Testis (tissue), 3 donors: ENCODE measurements around the gene SMOC1. TPM values are rescaled to one million over a fixed set of nuclear protein-coding genes. Genes with fewer than 3 reads are reported as not detected.

ENCODE experiments used
- DNase-seq: peaks from one replicate; pipeline ENCODE4 v3.0.0-alpha.2; 2019
- H3K27ac ChIP-seq, 2 donors: fragments of 200-600 bp; sonication (generic); one replicate each; pipeline ENCODE4 v1.5.1; 2019
- H3K27me3 ChIP-seq: fragments of 200-600 bp; sonication (generic); one replicate; pipeline ENCODE4 v1.5.1; 2019
- H3K36me3 ChIP-seq: fragments of 200-600 bp; sonication (generic); one replicate; pipeline ENCODE4 v1.5.1; 2017; ENCODE audit warnings: low read depth; ENCODE audit errors: missing control alignments
- H3K4me1 ChIP-seq: fragments of 200-600 bp; sonication (generic); one replicate; pipeline ENCODE4 v1.5.1; 2019
- H3K4me3 ChIP-seq, 2 donors: fragments of 200-600 bp; sonication (generic); one replicate each; pipeline ENCODE4 v1.5.1; 2017 to 2019
- H3K9me3 ChIP-seq: fragments of 200-600 bp; sonication (generic); one replicate; pipeline ENCODE4 v1.5.1; 2017
- CTCF ChIP-seq, 3 experiments: fragments of 450-650 bp in 2 of 3; fragments of 200-600 bp in 1 of 3; sonication (generic) in 1 of 3; IDR thresholded peaks; one replicate each; pipeline ENCODE4 v1.5.1; 2016 to 2019; ENCODE audit warnings: antibody characterized with exemption in 3 of 3, mild to moderate bottlenecking in 2 of 3, moderate library complexity in 1 of 3
- POLR2A ChIP-seq: fragments of 450-650 bp; IDR thresholded peaks from one replicate; pipeline ENCODE4 v1.6.1; 2017; ENCODE audit warnings: antibody characterized with exemption, mild to moderate bottlenecking, moderate library complexity
- WGBS, 2 donors: methylation state at CpG; one replicate each; pipeline ENCODE4 v1.1.5; 2018; 5-methylcytosine and 5-hydroxymethylcytosine counted together
- intact Hi-C: fragments of 100-400 bp; cut with DNase I; formaldehyde crosslinking; loops from one replicate; pipeline ENCODE4 v1.15.1; 2023; ENCODE audit warnings: low total_unique reads
- polyA plus RNA-seq: library from polyadenylated mRNA; stranded (reverse); fragments of 350-450 nt; fragmentation: Illumina TruSeq; extraction: RNeasy Lipid Tissue Mini Kit (QIAGEN cat#74804); gene quantifications from one replicate; pipeline ENCODE4 v1.2.3, GENCODE V29; 2014; ENCODE audit warnings: low read depth, low replicate concordance; ENCODE audit not compliant: insufficient read depth
- total RNA-seq, 2 donors: library from RNA; depleted of rRNA; stranded (reverse); fragments of >200 nt; gene quantifications; one replicate each; pipeline ENCODE4 v1.2.3, GENCODE V29; 2016

Gene SMOC1
- total and polyA plus RNA-seq, 3 donors from 2014 or later = 88.2 to 248 (median 143) TPM

- H3K9me3 ChIP-seq = no peaks in the 10 kb centered on the region
- H3K36me3 ChIP-seq = no peaks in the 10 kb centered on the region
- TF ChIP-seq POLR2A (no peak), CTCF (IDR thresholded peaks at IDR 0.05) (no peak)
- intact Hi-C loops = no loop called here
- H3K27ac ChIP-seq = no peak overlapping the region
- 82 to 83% methylated on average over 4 of the region's 4 CpGs for WGBS, 2 donors
- H3K27me3 ChIP-seq = no peaks in the 10 kb centered on the region
- H3K4me3 ChIP-seq = no peak overlapping the region
- DNase-seq = no peak
- H3K4me1 ChIP-seq = no peaks in the 10 kb centered on the region
Measured at GRCh38 chr14:70045310-70045709, 166.1 kb downstream of the SMOC1 start.

- Histone ChIP-seq H3K36me3 (no peaks in the 10 kb centered on the region), H3K4me1 (no peaks in the 10 kb centered on the region), H3K9me3 (no peaks in the 10 kb centered on the region), H3K27ac (no peak overlapping the region), H3K27me3 (no peaks in the 10 kb centered on the region), H3K4me3 (no peak overlapping the region)
- WGBS, 2 donors = 32 to 57% methylated on average over 7 to 22 of the region's 22 CpGs
- TF ChIP-seq CTCF (IDR thresholded peaks at IDR 0.05) (peak in 2 of 3 experiments; percentile 41 to 47), POLR2A (no peak)
- intact Hi-C loops = no loop called here
- peak; percentile 80 for DNase-seq
Measured at GRCh38 chr14:70045844-70046535, 166.8 kb downstream of the SMOC1 start.

- H3K36me3 ChIP-seq = no peaks in the 10 kb centered on the region
- TF ChIP-seq CTCF (IDR thresholded peaks at IDR 0.05) (no peak), POLR2A (no peak)
Measured at GRCh38 chr14:70047598-70048312, 168.5 kb downstream of the SMOC1 start.

GRCh38 chr14:70048313-70048654 lies 169.1 kb downstream of the SMOC1 start:
- H3K4me1 ChIP-seq = no peaks in the 10 kb centered on the region
- intact Hi-C loops = no loop called here
- TF ChIP-seq CTCF (IDR thresholded peaks at IDR 0.05) (no peak), POLR2A (no peak)
- no peak overlapping the region for H3K27ac ChIP-seq
- whole genome bisulfite sequencing, 2 donors = 58 to 80% methylated on average over 1 of the region's 1 CpG
- no peaks in the 10 kb centered on the region for H3K9me3 ChIP-seq
- no peak for DNase-seq
- H3K4me3 ChIP-seq = no peak overlapping the region
- no peaks in the 10 kb centered on the region for H3K27me3 ChIP-seq
- no peaks in the 10 kb centered on the region for H3K36me3 ChIP-seq

More at GRCh38 chr14:70047598-70048312, 168.5 kb downstream of the SMOC1 start:
- intact Hi-C loops = no loop called here
- Histone ChIP-seq H3K4me1 (no peaks in the 10 kb centered on the region), H3K4me3 (no peak overlapping the region), H3K27ac (no peak overlapping the region), H3K9me3 (no peaks in the 10 kb centered on the region), H3K27me3 (no peaks in the 10 kb centered on the region)
- DNase-seq = no peak
- 41 to 60% methylated on average over 3 of the region's 3 CpGs for WGBS, 2 donors
